GM18909 (cell line): ENCODE measurements around the gene OR51B4.
"Not testable (repeated sequence)": the region's sequence is repeated elsewhere in the genome, so short reads cannot be mapped to it uniquely, and the experiment has no call there.

Experiments used
- ATAC-seq: cut with Tn5 transposase; IDR thresholded peaks from one replicate; pipeline ENCODE4 v1.9.1; 2021; ENCODE audit warnings: mild to moderate bottlenecking; ENCODE audit not compliant: unreplicated experiment, poor library complexity

Gene OR51B4, protein sequence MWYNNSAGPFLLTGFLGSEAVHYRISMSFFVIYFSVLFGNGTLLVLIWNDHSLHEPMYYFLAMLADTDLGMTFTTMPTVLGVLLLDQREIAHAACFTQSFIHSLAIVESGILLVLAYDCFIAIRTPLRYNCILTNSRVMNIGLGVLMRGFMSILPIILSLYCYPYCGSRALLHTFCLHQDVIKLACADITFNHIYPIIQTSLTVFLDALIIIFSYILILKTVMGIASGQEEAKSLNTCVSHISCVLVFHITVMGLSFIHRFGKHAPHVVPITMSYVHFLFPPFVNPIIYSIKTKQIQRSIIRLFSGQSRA

DNA sequence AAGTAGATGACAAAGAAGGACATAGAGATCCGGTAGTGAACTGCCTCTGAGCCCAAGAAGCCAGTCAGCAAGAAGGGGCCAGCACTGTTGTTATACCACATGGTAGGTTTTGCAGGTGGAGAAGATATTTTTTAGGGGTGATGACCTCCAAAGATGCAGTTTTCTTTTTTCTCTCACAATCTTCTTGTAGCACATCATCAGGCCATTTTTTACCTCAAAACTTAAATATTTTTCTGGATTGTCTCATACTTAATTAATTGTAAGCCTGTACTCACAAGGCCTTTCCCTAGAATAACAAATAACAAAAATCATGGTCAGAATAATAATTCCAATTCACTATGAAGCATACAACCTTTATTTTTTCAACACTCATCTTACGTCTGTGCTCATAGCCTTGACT, at the start of gene OR51B4:
Gene OR51B4, minus strand, starts transcription at position 101 of the 400 bp plus-strand sequence. Its CDS starts 0 bp downstream, at position 101.
- ATAC-seq: no peak

DNA sequence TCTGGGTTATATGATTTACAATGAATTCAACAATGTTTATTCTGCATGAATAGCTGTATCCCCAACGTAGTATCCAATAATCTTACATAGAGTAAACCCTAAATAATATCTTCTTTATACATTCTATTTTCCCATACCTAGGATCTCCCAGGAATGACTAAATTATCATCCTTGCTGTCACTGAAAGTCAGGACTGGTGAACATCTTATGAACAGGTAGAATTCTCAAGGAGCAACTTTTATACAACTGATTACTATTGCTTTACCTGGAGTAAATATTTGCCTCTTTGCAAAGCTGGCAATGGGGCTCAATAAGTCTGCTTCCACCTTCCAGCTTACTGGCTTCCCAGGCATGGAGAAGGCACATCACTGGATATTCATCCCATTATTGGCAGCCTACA, 49.5 kb upstream of the OR51B4 start, which contains the start of gene OR51B6:
Gene OR51B6, plus strand, starts transcription at position 301 of the 400 bp plus-strand sequence. Its CDS starts 0 bp downstream, at position 301.
- no peak for ATAC-seq

DNA sequence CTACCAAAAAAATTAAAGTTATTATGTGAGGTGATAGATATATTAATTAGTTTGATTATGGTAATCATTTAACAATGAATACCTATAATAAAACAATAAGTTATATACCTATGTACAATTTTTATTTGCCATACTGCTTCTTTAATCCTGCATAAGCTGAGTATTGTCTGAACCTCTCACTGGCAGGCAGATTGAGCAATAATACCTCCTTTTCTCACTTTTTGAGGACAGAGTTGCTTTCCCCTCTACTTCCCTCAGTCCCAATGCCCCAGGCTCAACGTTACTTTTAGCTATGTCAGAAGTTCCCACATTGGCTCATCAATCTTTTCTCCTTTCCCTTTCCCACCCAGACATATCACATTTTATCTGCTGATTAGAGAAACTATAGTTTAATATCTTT, 47.8 kb upstream of the OR51B4 start:
- no peak for ATAC-seq

DNA sequence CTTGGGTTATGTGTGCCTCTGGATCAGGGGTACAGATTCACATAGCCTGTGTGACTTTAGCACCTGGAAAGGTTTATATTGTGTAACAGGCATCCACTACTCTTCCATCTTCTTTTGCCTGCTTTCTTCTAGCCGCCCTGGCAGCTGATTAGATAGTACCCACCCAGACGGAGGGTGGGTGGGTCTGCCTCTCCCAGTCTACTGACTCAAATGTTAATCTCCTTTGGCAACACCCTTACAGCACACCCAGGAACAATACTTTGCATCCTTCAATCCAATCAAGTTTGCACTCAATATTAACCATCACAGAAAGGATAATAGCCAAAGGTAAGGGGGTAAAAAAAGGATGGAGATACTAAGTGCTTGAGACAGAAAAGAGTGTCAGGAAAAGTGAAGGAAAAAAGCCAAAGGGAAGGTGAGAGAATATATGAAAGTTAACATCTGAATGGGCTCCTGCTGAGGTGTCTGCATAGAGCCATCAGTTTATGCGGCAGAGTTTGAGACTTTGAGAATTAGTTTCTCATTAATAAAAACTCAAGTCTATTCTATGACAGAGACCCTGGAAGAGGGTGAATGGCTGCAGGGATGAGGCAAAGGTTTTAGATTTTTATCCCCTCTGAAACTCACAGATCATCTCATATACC, 46.9 kb upstream of the OR51B4 start:
- no peak for ATAC-seq

DNA sequence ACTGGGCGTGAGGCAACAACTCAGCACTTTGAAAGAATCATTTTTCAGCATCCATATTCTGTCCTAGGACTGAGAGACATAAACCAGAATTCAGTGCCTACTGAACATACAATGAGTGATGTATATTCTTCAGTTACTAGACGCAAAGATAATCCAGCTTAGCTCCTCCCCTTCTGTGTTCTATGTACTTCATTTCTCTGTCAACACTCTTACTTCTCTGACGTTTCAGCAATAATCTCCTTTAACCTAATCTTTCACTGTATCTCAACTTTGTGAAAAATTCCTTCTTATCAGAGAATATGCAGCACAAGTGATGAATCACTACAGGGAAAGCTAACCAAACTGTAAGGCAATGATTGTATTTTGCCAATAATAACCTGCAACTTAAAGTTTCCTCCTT, 44.1 kb upstream of the OR51B4 start:
- ATAC-seq: no peak

DNA sequence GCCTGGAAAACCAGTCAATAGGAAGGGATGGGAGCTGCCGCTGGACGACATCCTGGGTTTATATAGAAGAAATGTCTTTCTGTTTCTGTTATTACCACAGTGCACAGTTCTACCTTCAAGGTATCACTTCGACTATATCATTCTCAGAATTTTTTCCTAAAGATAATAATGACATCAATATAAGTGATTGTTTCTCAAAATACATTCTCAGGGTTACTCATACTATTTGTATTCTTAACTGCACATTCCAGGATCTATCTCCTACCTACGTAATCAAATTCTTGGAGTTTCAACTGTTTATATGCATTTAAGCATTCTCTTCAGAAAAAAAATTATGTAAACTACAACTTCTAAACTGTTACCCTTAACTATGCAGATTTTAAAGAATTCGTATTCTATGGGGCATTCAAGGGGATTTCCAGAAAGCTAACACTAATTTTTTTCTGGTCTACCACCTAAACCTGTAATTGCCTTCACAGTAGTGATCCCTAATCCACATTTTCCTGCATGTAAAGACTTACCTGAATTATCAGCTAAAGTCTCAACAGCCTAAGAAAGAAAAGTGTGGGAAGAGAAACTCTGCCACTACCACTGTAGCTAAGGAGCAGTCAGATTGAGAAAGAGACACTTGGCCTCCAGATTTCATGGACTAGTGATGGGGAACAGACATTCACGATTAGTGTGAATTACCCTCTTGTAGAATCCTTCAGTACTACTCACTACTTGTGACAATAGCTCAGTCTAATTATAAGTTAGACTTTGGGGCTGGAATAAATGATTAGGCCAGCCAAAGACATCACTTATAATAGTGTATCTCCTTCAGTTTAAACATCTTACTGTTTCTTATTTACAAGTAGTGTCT, 42.0 kb upstream of the OR51B4 start, which contains the start of gene OR51B5:
Gene OR51B5, minus strand, starts transcription at position 51 of the 862 bp plus-strand sequence. Its CDS starts 0 bp downstream, at position 51.
- no peak for ATAC-seq

DNA sequence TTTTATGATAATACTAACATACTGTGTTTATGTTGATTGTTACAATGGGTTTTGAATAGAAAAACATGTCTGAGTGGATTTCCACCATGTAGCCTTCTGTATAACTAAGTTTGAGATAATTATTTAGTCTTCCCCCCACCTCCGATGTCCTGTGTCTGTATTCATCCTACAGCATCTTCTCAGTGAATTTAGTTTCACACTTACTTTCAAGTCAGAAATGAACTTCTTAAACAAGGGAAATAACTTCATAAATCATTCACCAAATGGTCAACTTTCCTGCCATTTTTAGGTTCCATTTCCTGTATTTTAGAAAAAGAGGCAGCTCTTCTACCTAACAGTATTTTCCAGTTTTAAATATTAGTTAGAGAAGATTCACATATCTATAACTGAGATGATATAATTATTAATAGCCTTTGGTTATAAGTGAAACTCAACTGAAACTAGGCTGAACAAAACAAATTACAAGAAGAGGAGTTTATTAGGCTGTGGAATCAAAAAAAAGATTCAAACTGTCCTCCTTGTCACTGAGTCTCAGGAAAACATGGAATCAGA, 38.1 kb upstream of the OR51B4 start:
- ATAC-seq: peak; percentile 86

DNA sequence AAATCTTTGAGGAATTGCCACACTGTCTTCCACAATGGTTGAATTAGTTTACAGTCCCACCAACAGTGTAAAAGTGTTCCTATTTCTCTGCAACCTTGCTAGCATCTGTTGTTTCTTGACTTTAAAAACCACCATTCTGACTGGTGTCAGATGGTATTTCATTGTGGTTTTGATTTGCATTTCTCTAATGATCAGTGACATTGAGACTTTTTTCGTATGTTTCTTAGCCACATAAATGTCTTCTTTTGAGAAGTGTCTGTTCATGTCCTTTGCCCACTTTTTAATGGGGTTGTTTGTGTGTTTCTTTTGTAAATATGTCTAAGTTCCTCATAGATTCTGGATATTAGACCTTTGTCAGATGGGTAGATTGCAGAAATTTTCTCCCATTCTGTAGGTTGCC, 35.5 kb upstream of the OR51B4 start:
- not testable (repeated sequence) for ATAC-seq

DNA sequence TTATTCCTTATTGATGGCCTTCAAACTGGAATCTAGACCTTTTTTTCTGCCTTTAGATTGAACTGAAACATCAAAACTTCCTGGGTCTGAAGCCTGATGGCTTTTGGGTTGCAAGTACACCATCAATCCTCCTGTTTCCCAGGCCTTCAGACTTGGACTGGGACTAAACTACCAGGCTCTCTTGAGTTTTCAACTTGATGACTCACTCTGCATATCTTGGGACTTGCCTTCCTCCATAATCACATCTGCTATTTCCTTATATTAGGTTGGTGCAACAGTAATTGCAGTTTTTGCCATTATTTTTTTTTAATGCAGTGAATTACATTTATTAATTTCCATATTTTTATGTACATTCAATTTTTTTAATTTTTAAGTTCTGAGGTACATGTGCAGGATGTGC, 34.6 kb upstream of the OR51B4 start:
- ATAC-seq: no peak

DNA sequence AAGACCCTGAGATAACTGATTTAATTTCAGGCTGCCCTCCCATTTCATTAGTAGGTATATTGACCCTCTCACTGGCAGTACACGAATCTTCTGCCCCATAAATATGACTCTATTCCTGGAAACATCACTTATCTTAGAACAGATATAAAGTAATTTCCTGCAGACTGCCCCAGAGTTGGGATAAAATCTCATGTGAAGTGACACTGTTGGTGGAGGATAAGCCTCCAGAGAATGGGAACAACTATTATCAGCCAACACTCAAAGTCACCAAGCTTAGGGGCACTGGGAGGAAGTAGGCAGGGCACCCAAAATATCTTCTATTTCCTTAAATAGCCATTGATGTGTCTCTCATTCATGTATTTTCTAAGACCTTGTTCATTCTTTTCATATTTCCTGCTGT, 33.4 kb upstream of the OR51B4 start:
- no peak for ATAC-seq

DNA sequence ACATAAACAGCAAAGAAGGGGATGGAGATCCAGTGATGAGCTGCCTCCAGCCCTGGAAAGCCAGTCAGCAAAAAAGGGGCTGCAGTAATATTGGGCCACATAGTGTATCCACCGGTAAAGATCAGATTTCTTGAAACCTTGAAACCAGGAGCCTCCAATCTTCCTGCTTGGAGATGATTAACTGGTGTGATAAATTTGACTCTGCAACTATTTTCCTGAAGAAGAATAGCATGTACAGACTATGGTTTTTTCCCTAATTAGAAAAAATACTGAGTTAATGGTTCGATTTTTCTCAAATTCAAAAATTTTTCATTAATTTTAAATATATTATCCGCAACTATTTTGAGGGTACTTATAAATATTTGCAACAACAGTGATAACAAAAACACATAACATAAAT, 22.5 kb upstream of the OR51B4 start, which contains the start of gene OR51B2:
Gene OR51B2, minus strand, starts transcription at position 101 of the 400 bp plus-strand sequence. Its CDS starts 0 bp downstream, at position 101.
- ATAC-seq: no peak

DNA sequence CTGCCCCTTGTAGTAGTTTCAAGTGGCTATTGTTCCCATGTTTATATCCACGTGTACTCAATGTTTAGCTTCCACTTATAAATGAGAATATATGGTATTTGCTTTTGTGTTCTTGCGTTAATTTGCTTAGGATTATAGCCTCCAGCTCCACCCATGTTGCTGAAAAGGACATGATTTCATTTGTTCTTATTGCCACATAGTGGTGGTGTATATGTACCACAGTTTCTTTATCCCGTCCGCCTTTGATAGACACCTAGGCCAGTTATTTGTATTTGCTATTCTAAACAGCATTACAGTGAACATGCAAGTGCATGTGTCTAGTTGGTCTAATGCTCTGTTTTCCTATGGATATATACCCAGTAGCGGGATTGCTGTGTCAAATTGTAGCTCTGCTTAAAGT, 15.5 kb upstream of the OR51B4 start:
- no peak for ATAC-seq

DNA sequence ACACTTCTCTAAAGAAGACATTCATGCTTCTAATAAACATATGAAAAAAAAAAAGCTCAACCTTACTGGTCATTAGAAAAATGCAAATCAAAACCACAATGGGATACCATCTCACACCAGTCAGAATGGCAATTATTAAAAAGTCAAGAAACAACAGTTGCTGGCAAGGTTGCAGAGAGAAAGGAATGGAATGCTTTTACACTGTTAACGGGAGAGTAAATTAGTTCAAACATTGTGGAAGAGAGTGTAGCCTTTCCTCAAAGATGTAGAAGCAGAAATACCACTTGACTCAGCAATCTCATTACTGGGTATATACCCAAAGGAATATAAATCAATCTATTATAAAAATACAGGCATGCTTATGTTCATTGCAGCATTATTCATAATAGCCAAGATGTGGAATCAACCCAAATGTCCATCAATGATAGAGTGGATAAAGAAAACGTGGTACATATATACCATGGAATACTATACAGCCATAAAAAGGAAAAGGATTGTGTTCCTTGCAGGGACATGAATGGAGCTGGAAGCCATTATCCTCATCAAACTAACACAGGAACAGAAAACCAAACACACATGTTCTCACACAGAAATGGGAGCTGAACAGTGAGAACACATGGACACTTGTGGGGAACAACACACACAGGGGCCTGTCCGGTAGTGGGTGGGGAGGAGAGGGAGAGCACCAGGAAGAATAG, 11.7 kb upstream of the OR51B4 start:
- not testable (repeated sequence) for ATAC-seq

DNA sequence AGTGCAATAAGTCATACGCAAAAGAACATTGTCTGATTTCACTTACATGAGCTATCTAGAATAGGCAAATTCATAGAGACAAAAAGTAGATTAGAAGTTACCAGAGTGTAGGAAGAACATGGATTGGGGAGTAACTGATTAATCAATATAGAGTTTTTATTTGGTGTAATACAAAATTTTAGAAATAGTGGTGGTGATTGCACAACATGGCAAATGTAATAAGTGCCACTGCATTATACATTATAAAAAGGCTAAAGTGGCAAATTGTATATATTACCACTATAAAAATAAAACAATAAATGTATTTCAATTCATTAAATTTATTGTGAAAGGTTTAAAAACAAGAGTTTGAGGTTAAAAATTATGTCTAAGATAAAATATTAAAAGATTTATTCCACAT, 8.7 kb upstream of the OR51B4 start:
- no peak for ATAC-seq

DNA sequence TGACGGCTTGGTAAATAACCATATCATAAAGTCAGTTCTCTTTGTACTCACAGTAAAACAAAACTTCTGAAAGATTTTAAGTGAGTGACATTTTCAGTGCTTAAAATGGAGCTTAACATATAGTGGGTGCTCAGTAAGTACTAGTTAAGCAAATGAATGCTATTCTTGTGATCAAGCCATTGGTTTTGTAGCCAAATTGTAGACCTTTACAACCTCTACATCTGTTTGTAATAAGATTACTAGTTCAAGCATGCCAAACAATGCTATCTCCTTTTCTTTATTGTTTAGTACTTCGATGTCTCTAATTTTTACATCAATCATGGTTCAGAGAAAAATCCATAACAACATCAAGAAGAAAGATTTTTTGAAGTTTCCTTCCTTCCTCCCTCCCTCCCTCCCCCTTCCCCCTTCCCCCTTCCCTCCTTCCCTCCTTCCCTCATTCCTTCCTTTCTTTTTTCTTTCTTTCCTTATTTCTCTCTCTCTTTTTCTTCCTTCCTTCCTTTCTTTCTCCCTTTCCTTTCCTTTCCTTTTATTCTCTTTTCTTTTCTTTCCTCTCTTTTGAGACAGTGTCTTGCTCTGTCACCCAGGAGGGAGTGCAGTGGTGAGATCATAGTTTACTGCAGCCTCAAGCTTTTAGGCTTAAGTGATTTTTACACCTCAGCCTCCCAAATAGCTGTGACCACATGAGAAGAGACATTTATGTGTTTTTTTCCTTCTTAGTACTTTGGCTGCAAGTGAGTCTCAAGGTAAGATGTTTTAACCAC, 5.7 kb upstream of the OR51B4 start:
- no peak for ATAC-seq

DNA sequence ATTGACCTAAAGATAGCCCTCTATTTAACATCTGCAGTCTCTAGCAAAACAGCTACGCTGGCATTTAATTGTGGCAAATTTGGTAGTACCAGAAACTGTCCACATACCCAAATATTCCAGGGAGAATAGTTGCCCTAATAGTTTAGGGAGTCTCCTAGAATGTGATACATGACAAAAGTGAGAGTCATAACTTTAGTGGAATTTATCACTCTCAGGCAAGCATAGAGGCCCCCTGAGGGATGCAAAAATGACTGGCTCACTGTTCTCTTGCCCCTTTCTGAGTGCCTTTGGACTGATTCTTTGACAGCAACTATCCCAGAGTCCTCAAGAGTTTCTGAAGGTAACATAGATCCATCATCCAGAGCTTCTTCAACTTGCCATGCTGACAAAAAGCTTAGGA, 2.3 kb upstream of the OR51B4 start:
- no peak for ATAC-seq

DNA sequence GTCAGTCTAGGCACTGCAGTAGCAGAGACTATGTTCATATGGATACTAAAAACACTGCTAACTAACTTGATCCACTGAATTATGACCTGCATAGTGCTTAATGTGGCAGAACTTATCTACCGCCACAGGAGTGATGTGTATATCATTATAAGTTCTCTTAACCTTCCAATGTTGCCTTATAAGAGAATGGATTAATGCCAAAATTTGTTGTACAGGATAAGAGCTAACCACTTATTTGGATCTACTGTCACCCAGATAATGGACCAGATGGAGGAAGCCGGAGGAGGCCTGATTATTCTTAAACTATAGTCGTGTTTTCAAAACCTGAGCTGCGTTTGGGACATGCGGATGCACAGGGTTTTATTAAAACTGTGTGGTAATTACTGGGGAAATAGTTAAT, 1.9 kb upstream of the OR51B4 start:
- ATAC-seq: no peak

DNA sequence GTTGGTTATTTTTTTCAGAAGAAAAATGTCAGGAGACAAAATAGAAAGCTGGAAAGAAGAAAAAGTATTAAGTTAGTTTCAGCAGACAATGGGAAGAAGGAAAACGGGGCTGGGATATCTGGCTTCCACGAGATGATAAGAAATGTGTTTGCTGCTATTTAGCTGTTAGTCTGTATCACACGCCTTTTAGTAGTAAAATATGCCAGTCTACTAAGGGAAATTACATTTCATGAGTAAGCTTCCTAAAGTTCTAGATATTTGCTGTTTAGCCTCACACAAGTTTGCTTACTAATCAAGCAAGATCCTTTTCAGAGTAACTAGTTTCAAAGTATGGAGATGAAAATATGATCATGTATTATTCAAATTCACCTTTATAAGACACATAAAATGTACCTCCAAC, 1.5 kb downstream of the OR51B4 start:
- no peak for ATAC-seq

DNA sequence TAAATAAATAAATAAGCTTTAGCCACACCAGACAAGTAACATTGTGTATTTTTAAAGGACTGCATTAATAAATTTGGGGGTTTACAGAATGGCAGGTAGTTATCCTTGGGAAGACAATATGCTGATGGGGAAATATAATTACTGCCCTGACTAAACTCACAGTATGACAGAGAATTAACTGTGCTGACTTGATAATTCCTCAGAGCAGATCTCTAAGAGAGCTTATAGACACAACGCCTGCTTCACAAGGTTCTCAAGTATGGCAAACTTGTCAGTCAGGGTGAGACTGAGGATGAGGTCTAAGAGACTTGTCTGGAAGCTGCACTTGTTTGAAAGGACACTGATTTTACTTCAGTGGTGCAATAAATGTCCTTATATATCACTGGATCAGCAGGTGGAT, 3.3 kb downstream of the OR51B4 start:
- no peak for ATAC-seq
